Brain microvascular endothelial cell (primary cell): ENCODE results near the gene ADAMTS2.

Experiments
- DNase-seq: peaks from one replicate; pipeline ENCODE4 v3.0.0-alpha.2; 2020
- H3K27ac ChIP-seq: fragments of 250-450 bp; sonication (Bioruptor Pico); 2 replicates; pipeline ENCODE4 v1.5.1; 2020; ENCODE audit warnings: mild to moderate bottlenecking, moderate library complexity
- H3K27me3 ChIP-seq: fragments of 250-450 bp; sonication (Bioruptor Pico); replicated peaks from 2 replicates; pipeline ENCODE4 v1.5.1; 2020; ENCODE audit warnings: mild to moderate bottlenecking
- H3K36me3 ChIP-seq: fragments of 250-450 bp; sonication (Bioruptor Pico); replicated peaks from 2 replicates; pipeline ENCODE4 v1.5.1; 2020; ENCODE audit warnings: mild to moderate bottlenecking
- H3K4me3 ChIP-seq: 2 replicates; pipeline ENCODE4 v1.5.1; 2011; ENCODE audit warnings: low read depth, mild to moderate bottlenecking, control low read depth, low read length, moderate library complexity
- CTCF ChIP-seq: IDR thresholded peaks from 2 replicates; pipeline ENCODE4 v1.5.1; 2011; ENCODE audit warnings: low read depth, mild to moderate bottlenecking, moderate library complexity, low read length, control low read depth, inconsistent platforms; ENCODE audit errors: missing control alignments
- in situ Hi-C: cut with HindIII; loops from 2 replicates; pipeline ENCODE4 v1.10.0; 2017; ENCODE audit warnings: low sequenced_read_pairs, low pct_ligation_motif_present

The ADAMTS2 gene

GRCh38 chr5:179337796-179338676 is 7.2 kb downstream of the ADAMTS2 start:
- no peak for DNase-seq
- no peaks in the 10 kb centered on the region for H3K27me3 ChIP-seq
- H3K36me3 ChIP-seq: no peaks in the 10 kb centered on the region
- H3K27ac ChIP-seq: no peak overlapping the region
- no peak for TF ChIP-seq CTCF
- H3K4me3 ChIP-seq: no peak overlapping the region
- in situ Hi-C loops: no loop called here

DNA sequence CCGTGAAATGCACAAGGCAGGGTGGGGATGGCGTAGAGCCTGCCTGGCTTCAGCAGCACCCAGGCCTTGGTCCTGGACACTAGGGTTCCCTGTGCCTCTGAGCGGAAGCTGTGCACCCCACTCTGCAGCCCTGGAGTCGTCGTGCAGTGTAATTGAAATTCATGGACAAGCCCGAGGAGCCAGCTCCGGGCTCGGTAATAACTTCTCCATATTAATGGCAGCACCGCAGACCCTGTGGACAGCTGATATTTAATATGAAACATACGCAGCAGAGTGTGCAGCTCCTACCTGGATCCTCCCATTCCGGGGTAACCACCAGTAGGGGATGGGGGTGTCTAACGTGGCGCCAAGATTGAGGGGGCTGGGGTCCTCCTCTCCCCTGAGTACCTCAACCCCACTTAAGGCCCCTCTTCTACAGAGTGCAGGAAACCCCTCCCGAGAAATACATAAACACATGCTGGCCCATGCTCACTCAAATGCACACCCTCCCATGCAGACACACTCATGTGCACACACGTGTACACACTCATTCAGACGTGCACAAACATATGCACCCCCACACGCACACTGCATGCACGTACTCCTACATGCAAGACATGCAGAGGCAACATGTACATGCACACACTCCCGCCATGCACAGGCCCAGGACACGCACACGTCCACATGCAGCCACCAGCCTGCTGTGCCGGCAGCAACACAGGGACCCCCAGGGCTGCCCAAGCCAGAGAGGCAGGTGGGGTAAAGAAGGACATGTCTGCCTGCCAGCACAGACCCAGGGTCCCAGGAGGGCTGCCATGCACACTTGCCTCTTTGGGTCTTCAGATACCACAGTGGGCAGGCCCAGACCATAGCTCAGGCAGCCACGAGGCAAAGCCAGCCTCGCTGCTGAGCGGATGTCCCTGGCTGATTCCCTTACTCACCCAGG is 8.1 kb downstream of the ADAMTS2 start:
- no peaks in the 10 kb centered on the region for H3K27me3 ChIP-seq
- in situ Hi-C loops: no loop called here

DNA sequence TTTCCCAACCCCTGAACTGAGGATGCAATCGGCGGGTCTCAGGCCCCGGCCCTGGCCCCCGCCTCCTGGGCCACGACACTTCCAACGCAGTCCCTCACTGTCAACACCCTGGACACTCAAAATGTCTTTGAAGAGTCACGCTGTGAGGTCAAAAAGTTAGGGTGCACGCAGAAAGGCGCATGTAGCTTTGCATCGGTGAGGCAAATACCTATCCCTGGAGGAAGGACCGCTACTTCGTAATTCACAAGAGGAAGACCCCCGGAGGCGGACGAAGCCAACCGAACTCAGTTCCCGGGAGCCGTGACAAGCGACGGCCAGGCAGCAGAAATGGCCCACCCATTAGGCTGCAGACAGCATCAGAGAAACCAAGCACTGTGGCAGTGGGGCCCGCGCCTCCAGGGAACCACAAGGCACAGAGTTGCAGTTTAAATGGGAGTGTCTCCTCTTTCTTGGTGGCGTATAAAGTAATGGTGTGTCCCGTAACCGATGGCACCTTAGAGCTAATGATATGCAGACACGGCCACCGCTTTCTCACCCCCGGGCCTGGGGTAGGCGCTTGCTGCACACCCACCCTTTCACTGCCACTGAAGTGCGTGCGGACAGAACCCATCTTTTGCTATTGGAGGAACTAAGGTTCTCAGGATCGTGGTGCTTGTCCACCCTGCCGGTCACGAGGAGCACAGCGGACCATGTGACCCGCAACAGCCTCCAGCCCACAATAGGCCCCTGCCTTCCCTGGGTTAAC is 9.0 kb downstream of the ADAMTS2 start:
- Histone ChIP-seq H3K27me3 (no peaks in the 10 kb centered on the region), H3K27ac (no peak overlapping the region), H3K36me3 (no peaks in the 10 kb centered on the region), H3K4me3 (no peak overlapping the region)
- DNase-seq: no peak
- in situ Hi-C loops: no loop called here
- TF ChIP-seq CTCF: no peak

More for the DNA sequence above, 8.1 kb downstream of the ADAMTS2 start:
- no peak for TF ChIP-seq CTCF
- Histone ChIP-seq H3K27ac (no peak overlapping the region), H3K36me3 (no peaks in the 10 kb centered on the region), H3K4me3 (no peak overlapping the region)
- no peak for DNase-seq

GRCh38 chr5:179333796-179334761 is 11.2 kb downstream of the ADAMTS2 start:
- no peak overlapping the region for H3K27ac ChIP-seq
- no peak overlapping the region for H3K4me3 ChIP-seq
- DNase-seq: no peak
- H3K36me3 ChIP-seq: no peaks in the 10 kb centered on the region
- in situ Hi-C loops: no loop called here
- H3K27me3 ChIP-seq: no peaks in the 10 kb centered on the region
- TF ChIP-seq CTCF: no peak
